OCI-LY1 (cell line): Measurements from ENCODE around the gene FBLN2.

ENCODE experiments used
- EZH2 ChIP-seq: fragments of 200-600 bp; sonication (generic), shearing (Covaris generic); IDR thresholded peaks from 2 replicates; pipeline ENCODE4 v1.8.0; 2017; ENCODE audit warnings: borderline replicate concordance, mixed run types, mild to moderate bottlenecking, antibody characterized with exemption, low read length, moderate library complexity, mixed read lengths
- TF ChIP-seq, protein P1 (sequence below): fragments of 200-600 bp; sonication (generic), shearing (Covaris generic); IDR thresholded peaks from 2 replicates; pipeline ENCODE4 v1.5.1; 2017; ENCODE audit warnings: mild to moderate bottlenecking, antibody characterized with exemption, low read length, moderate library complexity, mixed read lengths

DNA sequence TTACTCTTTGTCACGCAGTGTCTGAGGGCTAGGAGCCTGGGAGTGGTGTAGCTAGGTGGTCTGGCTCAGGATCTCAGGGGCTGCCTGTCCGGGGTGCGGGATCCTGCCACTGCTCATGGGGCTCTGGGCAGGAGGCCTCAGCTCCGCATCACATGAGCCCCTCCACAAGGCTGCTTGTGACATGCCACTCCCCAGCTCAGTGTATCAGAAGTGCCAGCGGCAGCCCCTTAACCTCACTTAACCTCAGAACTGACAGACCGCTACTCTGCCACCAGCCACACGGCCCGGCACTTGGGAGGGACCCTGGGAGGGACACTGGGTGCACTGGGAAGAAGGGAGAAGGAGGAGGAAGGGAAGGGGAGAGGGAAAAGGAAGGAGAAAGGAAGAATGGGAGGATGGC lies 87.9 kb downstream of the FBLN2 start:
- TF ChIP-seq, protein P1, sequence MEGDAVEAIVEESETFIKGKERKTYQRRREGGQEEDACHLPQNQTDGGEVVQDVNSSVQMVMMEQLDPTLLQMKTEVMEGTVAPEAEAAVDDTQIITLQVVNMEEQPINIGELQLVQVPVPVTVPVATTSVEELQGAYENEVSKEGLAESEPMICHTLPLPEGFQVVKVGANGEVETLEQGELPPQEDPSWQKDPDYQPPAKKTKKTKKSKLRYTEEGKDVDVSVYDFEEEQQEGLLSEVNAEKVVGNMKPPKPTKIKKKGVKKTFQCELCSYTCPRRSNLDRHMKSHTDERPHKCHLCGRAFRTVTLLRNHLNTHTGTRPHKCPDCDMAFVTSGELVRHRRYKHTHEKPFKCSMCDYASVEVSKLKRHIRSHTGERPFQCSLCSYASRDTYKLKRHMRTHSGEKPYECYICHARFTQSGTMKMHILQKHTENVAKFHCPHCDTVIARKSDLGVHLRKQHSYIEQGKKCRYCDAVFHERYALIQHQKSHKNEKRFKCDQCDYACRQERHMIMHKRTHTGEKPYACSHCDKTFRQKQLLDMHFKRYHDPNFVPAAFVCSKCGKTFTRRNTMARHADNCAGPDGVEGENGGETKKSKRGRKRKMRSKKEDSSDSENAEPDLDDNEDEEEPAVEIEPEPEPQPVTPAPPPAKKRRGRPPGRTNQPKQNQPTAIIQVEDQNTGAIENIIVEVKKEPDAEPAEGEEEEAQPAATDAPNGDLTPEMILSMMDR: no peak
- TF ChIP-seq EZH2: no peak
